Esophagus muscularis mucosa (tissue), 3 donors: ENCODE data around the gene SKIDA1.

Experiments
- POLR2A ChIP-seq: fragments of 450-650 bp; IDR thresholded peaks from one replicate; pipeline ENCODE4 v1.6.1; 2017; ENCODE audit warnings: antibody characterized with exemption, moderate library complexity, mild to moderate bottlenecking, low read depth
- TF ChIP-seq, protein P1 (sequence below), 3 experiments: fragments of 200-600 bp in 2 of 3; fragments of 450-650 bp in 1 of 3; sonication (generic) in 2 of 3; IDR thresholded peaks; one replicate each; pipeline ENCODE4 v1.5.1; 2017 to 2019; ENCODE audit warnings: antibody characterized with exemption in 3 of 3, mild to moderate bottlenecking in 2 of 3, moderate library complexity in 1 of 3

- TF ChIP-seq, protein P1, sequence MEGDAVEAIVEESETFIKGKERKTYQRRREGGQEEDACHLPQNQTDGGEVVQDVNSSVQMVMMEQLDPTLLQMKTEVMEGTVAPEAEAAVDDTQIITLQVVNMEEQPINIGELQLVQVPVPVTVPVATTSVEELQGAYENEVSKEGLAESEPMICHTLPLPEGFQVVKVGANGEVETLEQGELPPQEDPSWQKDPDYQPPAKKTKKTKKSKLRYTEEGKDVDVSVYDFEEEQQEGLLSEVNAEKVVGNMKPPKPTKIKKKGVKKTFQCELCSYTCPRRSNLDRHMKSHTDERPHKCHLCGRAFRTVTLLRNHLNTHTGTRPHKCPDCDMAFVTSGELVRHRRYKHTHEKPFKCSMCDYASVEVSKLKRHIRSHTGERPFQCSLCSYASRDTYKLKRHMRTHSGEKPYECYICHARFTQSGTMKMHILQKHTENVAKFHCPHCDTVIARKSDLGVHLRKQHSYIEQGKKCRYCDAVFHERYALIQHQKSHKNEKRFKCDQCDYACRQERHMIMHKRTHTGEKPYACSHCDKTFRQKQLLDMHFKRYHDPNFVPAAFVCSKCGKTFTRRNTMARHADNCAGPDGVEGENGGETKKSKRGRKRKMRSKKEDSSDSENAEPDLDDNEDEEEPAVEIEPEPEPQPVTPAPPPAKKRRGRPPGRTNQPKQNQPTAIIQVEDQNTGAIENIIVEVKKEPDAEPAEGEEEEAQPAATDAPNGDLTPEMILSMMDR (IDR thresholded peaks at IDR 0.05) = no peak
- TF ChIP-seq POLR2A = no peak
Observed at GRCh38 chr10:21556527-21556926, 31.0 kb upstream of the SKIDA1 start.
